Gastroesophageal sphincter (tissue), 3 donors: ENCODE data around the gene DDC.

Experiments used
- CTCF ChIP-seq, 4 experiments: fragments of 200-600 bp in 2 of 4; fragments of 450-650 bp in 2 of 4; sonication (generic) in 1 of 4; IDR thresholded peaks; one replicate each; pipeline ENCODE4 v1.5.1; 2017 to 2019; ENCODE audit warnings: antibody characterized with exemption in 4 of 4, mild to moderate bottlenecking in 2 of 4, moderate library complexity in 2 of 4
- EP300 ChIP-seq: sonication (generic); formaldehyde crosslinking; IDR thresholded peaks from one replicate; pipeline ENCODE4 v1.6.1; 2017; ENCODE audit warnings: antibody characterized with exemption, mild to moderate bottlenecking
- POLR2A ChIP-seq, 2 donors: fragments of 450-650 bp; IDR thresholded peaks; one replicate each; pipeline ENCODE4 v1.6.1; 2017; ENCODE audit warnings: antibody characterized with exemption in 2 of 2, mild to moderate bottlenecking in 2 of 2, moderate library complexity in 1 of 2

GRCh38 chr7:50580057-50580456 lies 14.9 kb upstream of the DDC start:
- no peak for TF ChIP-seq CTCF (IDR thresholded peaks at IDR 0.05)
- TF ChIP-seq POLR2A (IDR thresholded peaks at IDR 0.05) = no peak
- no peak for TF ChIP-seq EP300
